Measurements from ENCODE around the gene OSBPL1A. TPM values are rescaled to one million over a fixed set of nuclear protein-coding genes. Genes with fewer than 3 reads are reported as not detected.

The OSBPL1A gene
- total and polyA plus RNA-seq, 10 of the 15 experiments (the other 5 are each of a cell fraction or from before 2014, with no cell fraction given) = 0.02 to 0.83 (median 0.11) TPM; not detected in 6

DNA sequence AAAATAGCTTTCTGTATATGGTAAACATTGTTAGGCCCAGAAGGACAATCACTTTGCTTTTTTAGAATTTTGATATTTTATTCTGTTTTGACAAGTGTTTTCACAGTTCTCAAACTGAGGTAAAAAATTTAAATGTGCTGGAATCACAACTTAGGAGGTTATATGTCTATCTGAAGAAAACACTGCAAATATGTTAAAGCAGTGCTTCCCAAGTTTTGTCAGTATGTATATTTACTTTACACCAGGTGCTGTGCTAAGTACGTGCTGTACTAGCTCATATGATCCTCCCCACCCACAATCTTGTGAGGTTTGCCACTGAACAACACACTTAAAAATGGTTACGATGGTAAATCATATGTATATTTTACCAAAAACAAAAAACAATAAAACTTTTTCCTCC is 134.6 kb downstream of the OSBPL1A start (continued):
- no peak for TF ChIP-seq RAD51 (IDR thresholded peaks at IDR 0.05)

DNA sequence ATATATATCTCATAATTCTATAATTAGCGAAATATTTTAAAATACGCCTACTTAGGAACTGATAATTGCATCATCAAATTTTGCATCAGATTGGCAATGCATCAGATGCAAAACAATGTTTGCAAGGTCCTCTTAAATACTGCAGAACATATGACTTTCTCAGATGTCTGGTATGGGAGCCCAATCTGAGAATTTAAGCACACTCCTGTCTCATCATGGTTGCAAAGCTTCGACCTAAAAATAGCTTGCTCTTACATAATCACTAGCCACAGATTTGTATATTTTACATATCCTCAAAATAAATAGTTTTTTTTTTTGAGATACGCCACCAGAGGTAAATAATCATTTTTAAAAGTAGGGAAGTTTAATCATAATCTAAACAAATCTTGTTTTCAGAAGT is 135.5 kb downstream of the OSBPL1A start:
- CTCF ChIA-PET = no interaction called here
- no peaks in the 10 kb centered on the region for H4K20me1 ChIP-seq (ENCODE audit: control insufficient read depth, insufficient read depth)
- H3K4me3 ChIP-seq = no peak overlapping the region
- 0 out of 4 replicates have a peak, but pooled peaks cover 0 to 3% of the 10 kb centered on the region in 2 experiments for H3K27me3 ChIP-seq (replicated peaks in 1 of 2; ENCODE audit: control insufficient read depth in 2 of 2, insufficient read depth in 2 of 2, low read length in 1 of 2)
- under 1% methylated on average over 4 of the region's 4 CpGs for WGBS (ENCODE audit: insufficient coverage, insufficient replicate concordance, low lambda C conversion rate, missing lambda C conversion rate)
- in situ Hi-C loops (cut with MboI) (no loop called here), intact Hi-C loops (cut with micrococcal nuclease; ENCODE audit: unreplicated experiment) (no loop called here)
- DNase-seq (ENCODE audit: low read depth, low spot score) (no peak), FAIRE-seq (no peak), ATAC-seq (no peak)
- H3K9ac ChIP-seq (ENCODE audit: control insufficient read depth, insufficient read depth, low read length) = no peak overlapping the region
- no peaks in the 10 kb centered on the region for H3K9me3 ChIP-seq (replicated peaks; ENCODE audit: control insufficient read depth, insufficient read depth, low read length)
- no peaks in the 10 kb centered on the region for H3K79me2 ChIP-seq (ENCODE audit: control insufficient read depth, insufficient read depth, low read length)
- POLR2A ChIA-PET = no interaction called here
- no peak overlapping the region for H3K4me2 ChIP-seq (ENCODE audit: control insufficient read depth, insufficient read depth)
- no peaks in the 10 kb centered on the region for H3K36me3 ChIP-seq (ENCODE audit: control insufficient read depth in 2 of 2, insufficient read depth in 2 of 2, low read length in 1 of 2)
- BruUV-seq (replicated peaks) = no TSS peak
- RAD21 ChIA-PET (ENCODE audit: unreplicated experiment) = no interaction called here
- H3K4me1 ChIP-seq (ENCODE audit: control insufficient read depth, insufficient read depth, low read length) = no peaks in the 10 kb centered on the region
- H3K27ac ChIP-seq (ENCODE audit: control insufficient read depth, insufficient read depth) = no peak overlapping the region
- TF ChIP-seq NR2C2 (IDR thresholded peaks at IDR 0.05; ENCODE audit: borderline replicate concordance, control insufficient read depth, insufficient read length, low read depth) (no peak), SIN3A (IDR thresholded peaks at IDR 0.05; ENCODE audit: low read depth, low read length) (no peak)
- TF ChIP-seq, protein P1, sequence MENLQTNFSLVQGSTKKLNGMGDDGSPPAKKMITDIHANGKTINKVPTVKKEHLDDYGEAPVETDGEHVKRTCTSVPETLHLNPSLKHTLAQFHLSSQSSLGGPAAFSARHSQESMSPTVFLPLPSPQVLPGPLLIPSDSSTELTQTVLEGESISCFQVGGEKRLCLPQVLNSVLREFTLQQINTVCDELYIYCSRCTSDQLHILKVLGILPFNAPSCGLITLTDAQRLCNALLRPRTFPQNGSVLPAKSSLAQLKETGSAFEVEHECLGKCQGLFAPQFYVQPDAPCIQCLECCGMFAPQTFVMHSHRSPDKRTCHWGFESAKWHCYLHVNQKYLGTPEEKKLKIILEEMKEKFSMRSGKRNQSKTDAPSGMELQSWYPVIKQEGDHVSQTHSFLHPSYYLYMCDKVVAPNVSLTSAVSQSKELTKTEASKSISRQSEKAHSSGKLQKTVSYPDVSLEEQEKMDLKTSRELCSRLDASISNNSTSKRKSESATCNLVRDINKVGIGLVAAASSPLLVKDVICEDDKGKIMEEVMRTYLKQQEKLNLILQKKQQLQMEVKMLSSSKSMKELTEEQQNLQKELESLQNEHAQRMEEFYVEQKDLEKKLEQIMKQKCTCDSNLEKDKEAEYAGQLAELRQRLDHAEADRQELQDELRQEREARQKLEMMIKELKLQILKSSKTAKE (IDR thresholded peaks at IDR 0.05; ENCODE audit: low read depth, poor library complexity, severe bottlenecking) = no peak
- H2AFZ ChIP-seq (ENCODE audit: control insufficient read depth, low read depth, low read length) = no peak overlapping the region
- SMC1A ChIA-PET (ENCODE audit: uncharacterized antibody, unreplicated experiment) = interaction anchor here (0.7 kb wide), 1 partner anchor 303 kb away, joined by 3 read pairs; no protein-coding TSS in a partner anchor
